Activated CD8-positive, alpha-beta memory T cell treated with anti-CD3 and anti-CD28 coated beads, Interleukin-2, amount 50 U/mL, for 24 hours (primary cell): ENCODE measurements around the gene SMG7.

Source experiments
- DNase-seq: peaks from one replicate; pipeline ENCODE4 v3.0.0-alpha.2; 2020; ENCODE audit errors: extremely low read depth

SMG7 gene

DNA sequence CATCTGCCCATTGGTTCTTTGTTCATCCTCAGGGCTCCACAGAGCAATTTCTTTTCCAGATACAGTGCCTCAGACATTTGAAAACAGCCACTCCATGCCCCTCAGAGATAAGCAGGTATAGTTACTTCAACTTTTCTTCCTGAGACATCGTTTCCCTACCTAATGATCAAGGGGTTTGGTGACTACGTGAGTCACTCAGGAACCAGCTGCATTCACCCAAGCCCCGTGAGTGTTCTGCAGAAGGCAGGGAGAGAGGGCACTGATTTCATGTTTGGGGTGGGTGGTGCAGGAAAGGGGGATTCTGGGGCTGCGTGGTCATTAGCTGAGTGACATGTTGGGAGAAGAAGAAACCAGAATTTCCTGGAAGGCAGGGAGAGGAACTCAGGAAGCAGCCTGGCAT lies 93.0 kb downstream of the SMG7 start:
- DNase-seq = no peak

DNA sequence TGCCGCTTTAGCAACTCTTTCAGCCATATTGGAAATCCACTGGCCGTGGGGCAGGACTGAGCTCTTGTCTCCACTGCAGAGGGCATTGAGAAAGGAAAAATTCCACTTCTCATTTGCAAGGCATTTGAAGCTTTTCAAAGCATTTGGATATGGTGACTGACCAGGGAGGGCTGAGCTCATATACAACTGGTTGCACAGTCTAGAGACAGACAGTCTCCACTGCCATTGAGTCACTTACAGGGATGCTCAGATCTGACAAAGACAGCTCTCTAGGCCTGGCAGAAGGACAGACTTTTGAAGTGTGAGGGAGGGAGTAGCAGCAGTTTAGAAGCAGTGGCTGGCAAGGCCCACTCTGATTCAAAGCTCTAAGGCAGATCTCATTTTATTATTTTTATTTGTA lies 93.7 kb downstream of the SMG7 start:
- no peak for DNase-seq

DNA sequence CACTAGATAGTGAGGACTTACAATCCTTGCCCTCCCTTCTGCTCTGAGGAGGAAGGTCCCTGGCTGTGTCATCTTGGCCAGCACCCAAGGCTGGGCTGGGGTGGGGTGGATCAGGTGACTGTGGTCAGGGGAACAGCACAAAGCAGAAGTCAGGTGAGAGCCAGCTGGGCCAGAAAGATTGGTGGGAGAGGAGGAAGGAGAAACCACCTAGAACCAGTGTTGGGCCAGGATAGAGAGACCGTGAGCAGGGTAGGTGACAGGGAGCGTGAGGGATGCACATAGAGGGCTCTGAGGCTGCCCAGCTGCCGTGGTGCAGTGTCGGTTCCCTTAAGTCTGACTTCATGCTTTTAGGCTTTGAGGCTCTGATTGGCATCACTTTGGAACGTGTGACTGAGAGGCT lies 95.3 kb downstream of the SMG7 start:
- no peak for DNase-seq

DNA sequence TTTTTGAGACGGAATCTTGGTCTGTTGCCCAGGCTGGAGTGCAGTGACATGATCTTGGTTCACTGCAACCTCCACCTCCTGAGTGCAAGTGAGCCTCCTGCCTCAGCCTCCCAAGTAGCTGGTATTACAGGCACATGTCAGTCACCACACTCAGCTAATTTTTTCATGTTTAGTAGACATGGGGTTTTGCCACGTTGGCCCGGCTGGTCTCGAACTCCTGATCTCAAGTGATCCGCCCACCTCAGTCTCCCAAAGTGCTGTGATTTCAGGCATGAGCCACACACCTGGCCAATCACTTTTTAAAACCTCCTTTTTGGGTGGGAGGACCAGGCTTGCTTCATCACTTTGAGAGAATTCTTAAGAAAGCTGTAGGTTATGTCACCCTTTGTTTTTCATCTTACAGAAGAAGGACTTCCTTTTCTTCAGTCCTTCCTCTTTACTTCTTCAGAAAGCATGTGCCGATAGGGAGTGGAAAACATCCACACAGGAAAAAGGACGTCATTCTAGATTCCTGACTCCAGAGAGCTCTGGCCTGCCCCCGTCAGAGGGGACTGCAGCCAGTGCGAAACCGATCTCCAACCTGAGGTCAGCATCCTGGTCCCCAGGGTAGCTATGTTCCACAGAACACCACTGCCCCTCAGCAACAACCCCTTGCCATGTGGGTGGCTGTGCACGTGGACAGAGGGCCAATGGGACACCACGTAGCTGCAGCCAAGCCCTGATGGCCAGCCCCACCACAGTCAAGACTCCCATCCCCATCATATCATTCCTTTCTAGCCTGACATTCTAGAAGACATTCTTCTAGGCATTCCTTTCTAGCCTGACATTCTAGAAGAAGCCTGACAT lies 96.1 kb downstream of the SMG7 start:
- DNase-seq = no peak

DNA sequence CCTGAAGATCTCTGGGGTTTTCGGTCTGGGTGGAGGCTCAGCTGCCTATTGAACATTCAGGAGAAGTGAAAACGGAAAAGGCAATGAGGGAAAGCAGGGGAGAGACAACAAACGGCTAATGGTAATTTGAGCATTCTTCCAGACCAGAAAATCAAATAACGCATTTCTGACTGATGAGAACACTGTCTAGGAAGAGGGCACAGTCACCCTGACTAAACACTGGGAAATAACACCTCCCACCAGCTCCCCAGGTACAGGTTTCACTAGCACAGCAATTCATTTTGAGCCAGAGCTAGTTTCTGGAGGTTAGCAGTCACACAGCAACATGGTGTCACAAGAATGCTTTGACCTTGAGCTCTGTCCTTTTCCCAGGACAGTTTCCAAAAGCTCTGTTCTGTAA lies 96.8 kb downstream of the SMG7 start:
- no peak for DNase-seq

DNA sequence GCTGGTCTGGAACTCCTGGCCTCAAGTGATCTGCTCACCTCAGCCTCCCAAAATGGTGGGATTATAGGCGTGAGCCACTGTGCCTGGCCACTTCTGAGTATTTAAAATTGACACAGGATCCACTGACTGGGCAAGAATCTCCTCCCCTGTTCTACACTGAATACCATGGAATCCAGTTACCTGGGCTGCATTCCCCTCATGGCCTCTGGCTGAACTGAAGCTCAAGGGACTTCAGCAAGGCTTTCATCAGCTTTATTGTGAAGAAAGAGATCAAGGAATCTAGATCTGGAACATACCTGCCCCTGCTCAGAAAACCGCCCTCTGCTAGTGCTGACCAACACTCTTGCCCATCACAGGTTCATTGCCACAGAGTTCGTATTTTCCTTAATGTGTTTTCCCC lies 97.5 kb downstream of the SMG7 start:
- DNase-seq = no peak

- no peak for DNase-seq
Observed at GRCh38 chr1:183570451-183570850, 98.2 kb downstream of the SMG7 start.

GRCh38 chr1:183571678-183572268 lies 99.5 kb downstream of the SMG7 start:
- DNase-seq = no peak

GRCh38 chr1:183572721-183573120 lies 100.4 kb downstream of the SMG7 start:
- DNase-seq = no peak

DNA sequence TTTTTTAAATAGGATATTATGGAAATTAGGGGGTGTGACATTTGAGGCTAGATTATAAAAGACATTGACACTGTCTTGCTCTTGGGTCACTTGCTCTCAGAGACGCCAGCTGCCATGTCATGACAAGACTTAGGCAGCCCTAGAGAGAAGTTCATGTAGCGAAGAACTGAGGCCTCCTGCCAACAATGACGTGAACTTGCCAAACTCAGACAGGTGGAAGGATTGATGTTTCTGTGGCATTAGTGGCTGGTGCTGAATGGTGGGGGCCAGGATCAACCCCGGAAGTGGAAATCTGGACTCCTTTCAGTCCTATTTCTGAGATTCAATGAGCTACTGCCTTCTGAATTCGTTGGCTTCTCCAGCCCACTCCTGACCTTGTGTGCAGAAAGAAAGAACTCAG lies 103.3 kb downstream of the SMG7 start:
- no peak for DNase-seq

GRCh38 chr1:183576537-183576936 lies 104.2 kb downstream of the SMG7 start:
- DNase-seq = no peak

DNA sequence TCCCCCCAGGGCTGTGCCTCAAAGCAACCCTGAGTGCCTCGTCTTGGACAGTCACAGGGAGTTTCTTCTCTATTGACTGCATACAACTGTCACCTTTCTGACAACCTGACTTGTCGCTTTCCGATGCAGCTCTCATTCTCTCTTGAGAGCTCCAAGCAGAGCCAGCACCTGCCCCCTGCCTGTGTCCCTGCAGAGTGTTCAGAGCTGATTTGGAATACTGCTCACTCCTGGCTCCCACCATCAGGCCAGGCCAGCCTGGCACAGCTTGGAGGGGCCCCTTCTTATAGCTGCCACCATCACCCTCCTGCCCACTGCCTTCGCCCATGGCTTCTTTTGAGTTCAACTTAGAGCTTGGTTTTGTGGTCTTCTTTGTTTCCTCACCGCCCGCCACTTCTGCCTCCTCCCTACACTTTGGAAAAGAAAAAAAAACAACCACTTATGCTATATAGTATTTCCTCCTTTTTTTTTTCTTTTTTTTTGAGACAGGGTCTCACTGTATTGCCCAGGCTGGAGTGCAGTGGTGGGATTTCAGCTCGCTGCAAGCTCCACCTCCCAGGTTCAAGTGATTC lies 105.7 kb downstream of the SMG7 start:
- no peak for DNase-seq

DNA sequence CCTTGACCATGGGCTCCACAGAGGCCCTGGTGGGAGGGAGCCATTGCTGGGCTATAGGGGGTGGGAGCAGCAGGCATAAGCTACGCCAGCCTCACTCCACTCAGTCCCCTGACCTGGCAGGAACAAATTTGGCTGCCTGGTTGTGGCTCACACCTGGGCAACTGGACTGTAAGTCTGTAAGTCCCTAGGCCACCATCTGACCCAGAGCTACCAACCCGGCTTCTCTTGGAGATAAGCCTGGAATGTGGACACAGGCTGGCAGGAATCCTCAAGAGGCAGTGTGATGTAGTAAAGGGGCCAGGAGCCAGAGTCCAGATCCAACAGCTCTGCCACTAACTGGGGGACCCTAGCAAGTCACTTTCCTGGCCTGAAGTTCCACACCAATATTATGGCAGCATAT lies 106.6 kb downstream of the SMG7 start:
- DNase-seq = no peak

GRCh38 chr1:183580281-183580682 lies 108.0 kb downstream of the SMG7 start:
- DNase-seq = no peak

DNA sequence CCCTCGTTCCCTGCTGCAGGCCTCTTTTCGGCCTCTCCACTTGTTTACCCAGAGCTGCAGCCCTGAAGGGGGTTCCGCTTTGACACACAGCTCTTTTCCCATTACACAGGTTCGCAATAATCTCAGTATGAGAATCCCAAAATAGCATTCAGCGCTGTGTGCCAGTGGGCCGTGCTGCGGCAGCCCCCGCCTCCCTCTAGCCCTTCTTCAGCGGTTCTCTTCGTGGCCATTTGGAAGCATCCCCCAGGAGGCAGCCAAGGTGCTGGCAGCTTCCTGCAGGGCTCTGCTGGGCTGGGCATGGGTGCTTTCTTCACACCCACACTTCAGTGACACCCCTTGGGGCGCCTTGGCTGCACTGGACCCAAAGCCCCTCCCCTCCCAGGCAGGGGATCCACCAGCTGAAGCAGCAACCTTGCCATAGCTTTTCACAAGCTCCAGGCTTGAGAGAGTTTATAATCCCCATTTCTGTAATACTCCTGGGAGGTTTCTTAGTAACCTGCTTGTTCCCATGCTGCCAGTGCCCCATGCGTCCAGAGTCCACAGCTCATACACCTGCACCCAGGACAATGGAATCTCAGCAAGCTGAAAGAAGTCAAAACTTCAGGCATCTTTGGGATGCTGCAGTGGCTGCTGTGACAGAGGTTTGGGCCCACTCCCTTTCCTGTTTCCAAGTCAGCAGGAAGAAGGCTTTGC lies 109.9 kb downstream of the SMG7 start:
- DNase-seq = no peak

DNA sequence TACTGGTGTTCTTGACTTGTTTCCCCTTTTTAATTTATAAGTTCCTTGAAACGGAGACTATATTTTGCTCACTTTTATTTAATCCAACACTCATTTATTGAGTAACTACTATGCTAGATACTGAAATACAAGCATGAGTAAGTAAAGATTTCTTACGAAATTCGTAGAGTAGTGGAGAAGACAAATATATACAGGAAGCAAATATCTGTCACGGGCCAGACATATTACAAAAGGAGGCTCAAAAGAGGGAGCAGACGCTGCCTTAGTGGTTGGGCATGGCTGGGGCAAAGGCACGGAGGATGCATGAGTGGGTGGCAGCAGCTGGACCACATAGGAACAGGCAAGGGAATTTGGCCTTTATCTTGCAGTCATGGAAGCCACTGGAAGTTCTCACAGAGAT lies 111.2 kb downstream of the SMG7 start:
- no peak for DNase-seq

DNA sequence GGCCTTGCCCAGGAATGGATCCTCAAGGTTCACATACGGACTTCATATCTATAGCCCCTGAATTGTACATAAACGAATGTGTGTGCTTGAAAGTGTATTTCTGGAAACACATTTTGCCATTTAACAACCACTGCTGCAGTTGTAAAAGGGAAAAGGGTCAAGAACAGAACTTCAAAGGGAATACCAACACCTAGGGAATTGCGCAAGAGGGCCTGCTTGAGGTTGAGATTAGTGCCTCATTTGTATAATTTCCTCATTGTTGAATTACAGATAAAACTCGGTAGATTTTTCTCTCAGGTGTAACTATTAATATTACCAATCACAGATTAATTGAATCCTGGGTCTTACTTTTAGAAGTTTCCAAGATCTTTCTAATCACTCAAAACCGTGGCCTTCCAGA lies 111.8 kb downstream of the SMG7 start:
- no peak for DNase-seq

DNA sequence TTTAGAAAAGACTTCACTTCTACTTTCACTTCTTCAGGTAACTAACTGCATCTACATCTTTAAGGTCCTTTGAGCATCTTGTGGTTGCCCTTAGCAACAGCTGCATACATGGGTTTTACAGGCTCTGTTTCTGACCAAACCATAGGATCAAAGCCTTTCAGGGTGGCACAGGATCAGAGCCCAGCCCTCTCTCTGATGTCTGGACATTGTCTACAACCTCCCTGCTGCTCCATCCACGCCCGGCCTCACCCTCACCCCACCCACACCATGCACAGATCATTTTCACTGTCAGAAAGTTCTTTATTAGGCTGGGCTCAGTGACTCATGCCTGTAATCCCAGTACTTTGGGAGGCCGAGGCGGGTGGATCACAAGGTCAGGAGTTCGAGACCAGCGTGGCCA lies 112.7 kb downstream of the SMG7 start:
- no peak for DNase-seq

- DNase-seq = no peak
Observed at GRCh38 chr1:183586455-183586854, 114.2 kb downstream of the SMG7 start.

GRCh38 chr1:183586926-183587325 lies 114.6 kb downstream of the SMG7 start:
- no peak for DNase-seq

- no peak for DNase-seq
Observed at GRCh38 chr1:183588827-183589226, 116.5 kb downstream of the SMG7 start.

GRCh38 chr1:183589384-183589783 lies 117.1 kb downstream of the SMG7 start:
- DNase-seq = no peak

DNA sequence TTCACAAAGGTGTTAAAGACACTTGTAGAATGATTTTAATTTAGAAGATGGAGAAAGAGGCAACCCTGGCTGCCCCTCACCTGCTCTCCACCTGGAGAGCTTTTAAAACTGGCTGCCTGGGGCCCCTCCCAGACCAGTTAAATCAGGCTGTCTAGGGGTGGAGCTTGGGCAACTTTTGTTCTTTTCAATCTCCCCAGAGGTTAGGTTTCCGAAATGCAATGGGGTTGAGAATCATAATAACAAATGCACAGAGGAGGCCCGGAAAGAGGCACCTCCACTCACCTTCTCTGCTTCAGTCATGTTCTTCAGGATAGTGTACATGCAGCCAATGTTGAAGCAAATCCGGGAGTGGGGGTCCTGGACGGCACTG lies 117.6 kb downstream of the SMG7 start:
- DNase-seq = no peak
